GM12878 (cell line): Measurements from ENCODE around the gene TUBGCP2. TPM values are rescaled to one million over a fixed set of nuclear protein-coding genes. Genes with fewer than 3 reads are reported as not detected.

Experiments
- ATAC-seq: fragments of 200-7000 bp; cut with Tn5 transposase; 3 replicates; pipeline ENCODE4 v1.9.1; 2020; ENCODE audit warnings: mild to moderate bottlenecking, moderate library complexity
- BruUV-seq: library from RNA; stranded (reverse); fragments of 400-500 nt; replicated peaks from 2 replicates; lab custom pipeline; 2021; lab: Mats Ljungman, UMichigan
- CTCF ChIA-PET: fragments of 300-600 bp; sonication (Branson Sonifier 250); formaldehyde crosslinking; extraction: SDS; loops from one replicate; lab custom pipeline; 2021; ENCODE audit warnings: inconsistent platforms; lab: Yijun Ruan, JAX
- POLR2A ChIA-PET: fragments of 350-600 bp; formaldehyde crosslinking; extraction: SDS; loops from one replicate; lab custom pipeline; 2021; ENCODE audit warnings: inconsistent platforms; lab: Charles Lee
- RAD21 ChIA-PET: fragments of 300-600 bp; sonication (Branson Sonifier 250); formaldehyde crosslinking; loops from one replicate; lab custom pipeline; 2023; ENCODE audit warnings: antibody characterized with exemption; ENCODE audit not compliant: unreplicated experiment; lab: Charles Lee
- SMC1A ChIA-PET: fragments of 300-600 bp; sonication (Branson Sonifier 250); formaldehyde crosslinking; loops from one replicate; lab custom pipeline; 2023; ENCODE audit not compliant: unreplicated experiment, uncharacterized antibody; lab: Charles Lee
- DNase-seq: peaks from one replicate; pipeline ENCODE4 v3.0.0-alpha.2; 2011; ENCODE audit warnings: low read depth, low spot score
- FAIRE-seq: peaks from 3 replicates; lab custom pipeline; 2011; peaks lifted over from hg19 to GRCh38; lab: Jason Lieb, UNC
- H2AFZ ChIP-seq: 2 replicates; pipeline ENCODE4 v1.6.0; 2011; ENCODE audit warnings: low read depth, low read length, control low read depth; ENCODE audit not compliant: control insufficient read depth
- H3K27ac ChIP-seq: 2 replicates; pipeline ENCODE4 v1.5.1; 2011; ENCODE audit warnings: control low read depth; ENCODE audit not compliant: control insufficient read depth, insufficient read depth
- H3K27me3 ChIP-seq, 2 experiments: replicated peaks in 1 of 2; 2 replicates each; pipeline versions ENCODE4 v1.6.0 to v1.6.1; 2011; ENCODE audit warnings: low read length in 1 of 2; ENCODE audit not compliant: control insufficient read depth in 2 of 2, insufficient read depth in 2 of 2
- H3K36me3 ChIP-seq, 2 experiments: 2 replicates each; pipeline ENCODE4 v1.5.1; 2011; ENCODE audit warnings: low read length in 1 of 2; ENCODE audit not compliant: control insufficient read depth in 2 of 2, insufficient read depth in 2 of 2
- H3K4me1 ChIP-seq: 2 replicates; pipeline ENCODE4 v1.6.1; 2011; ENCODE audit warnings: mild to moderate bottlenecking, low read length, moderate library complexity, mixed read lengths; ENCODE audit not compliant: control insufficient read depth, insufficient read depth
- H3K4me2 ChIP-seq: 2 replicates; pipeline ENCODE4 v1.6.0; 2011; ENCODE audit warnings: control low read depth; ENCODE audit not compliant: control insufficient read depth, insufficient read depth
- H3K4me3 ChIP-seq: fragments of 200-600 bp; sonication (generic); 2 replicates; pipeline ENCODE4 v1.5.1; 2016
- H3K79me2 ChIP-seq: 2 replicates; pipeline ENCODE4 v1.6.0; 2011; ENCODE audit warnings: low read length; ENCODE audit not compliant: control insufficient read depth, insufficient read depth
- H3K9ac ChIP-seq: 2 replicates; pipeline ENCODE4 v1.8.0; 2011; ENCODE audit warnings: low read length, control low read depth, mixed read lengths; ENCODE audit not compliant: control insufficient read depth, insufficient read depth
- H3K9me3 ChIP-seq: replicated peaks from 3 replicates; pipeline ENCODE4 v1.5.1; 2011; ENCODE audit warnings: mild to moderate bottlenecking, low read length; ENCODE audit not compliant: control insufficient read depth, insufficient read depth
- H4K20me1 ChIP-seq: 2 replicates; pipeline ENCODE4 v1.6.0; 2011; ENCODE audit not compliant: control insufficient read depth, insufficient read depth
- GABPA ChIP-seq: IDR thresholded peaks from 2 replicates; pipeline ENCODE4 v1.6.1; 2014; ENCODE audit warnings: antibody characterized with exemption, low read depth, mild to moderate bottlenecking, inconsistent platforms
- IKZF1 ChIP-seq: fragments of 450-650 bp; conservative IDR thresholded peaks from 2 replicates; pipeline ENCODE4 v1.6.1; 2017; ENCODE audit warnings: antibody characterized with exemption, mild to moderate bottlenecking
- KAT2A ChIP-seq: conservative IDR thresholded peaks from 2 replicates; pipeline ENCODE4 v1.6.1; 2011; ENCODE audit warnings: low read depth, low read length; ENCODE audit not compliant: control insufficient read depth
- MXI1 ChIP-seq: fragments of 150-350 bp; IDR thresholded peaks from 2 replicates; pipeline ENCODE4 v1.6.1; 2011; ENCODE audit warnings: low read depth, mild to moderate bottlenecking, inconsistent platforms, low read length, improper control_type of control experiment
- NFYB ChIP-seq: IDR thresholded peaks from 2 replicates; pipeline ENCODE4 v1.6.1; 2011; ENCODE audit warnings: low read depth, mild to moderate bottlenecking, low read length, improper control_type of control experiment, moderate library complexity; ENCODE audit not compliant: insufficient read depth
- NR2F1 ChIP-seq: fragments of 450-650 bp; conservative IDR thresholded peaks from 2 replicates; pipeline ENCODE4 v1.6.1; 2017; ENCODE audit warnings: mild to moderate bottlenecking
- TCF3 ChIP-seq: IDR thresholded peaks from 2 replicates; pipeline ENCODE4 v1.6.1; 2012; ENCODE audit warnings: low read depth, mild to moderate bottlenecking, low read length, borderline replicate concordance; ENCODE audit not compliant: insufficient read depth
- TCF7 ChIP-seq: IDR thresholded peaks from 2 replicates; pipeline ENCODE4 v1.6.1; 2014; ENCODE audit warnings: antibody characterized with exemption, borderline replicate concordance
- WGBS: methylation state at CpG from one replicate; pipeline ENCODE4 v1.1.6; 2016; ENCODE audit warnings: low lambda C conversion rate; ENCODE audit not compliant: insufficient replicate concordance, insufficient coverage; ENCODE audit errors: missing lambda C conversion rate; 5-methylcytosine and 5-hydroxymethylcytosine counted together
- in situ Hi-C: fragments of 300-500 bp; cut with MboI; formaldehyde crosslinking; loops from 9 replicates; pipeline ENCODE4 v1.14.3; 2018; ENCODE audit warnings: mixed read lengths
- intact Hi-C: fragments of 100-400 bp; cut with micrococcal nuclease; formaldehyde crosslinking; loops from one replicate; pipeline ENCODE4 v1.14.2; 2022; ENCODE audit not compliant: unreplicated experiment
- polyA plus RNA-seq, 11 experiments: library from polyadenylated mRNA; depleted of rRNA in 4 of 11; unstranded in 6 of 11; stranded (reverse) in 5 of 11; fragments of >200 nt; fragmentation: Nextera tagmentation in 4 of 11; fragmentation: Illumina TruSeq in 1 of 11; extraction: Ambion mirVana in 4 of 11; extraction: Trizol in 1 of 11; gene quantifications; 1 replicate in 1 of 11; 2 replicates in 10 of 11; pipeline versions ENCODE4 v1.2.1 to v1.2.3, GENCODE V29; 2011 to 2016; ENCODE audit warnings: inconsistent platforms in 2 of 11, missing spikeins in 2 of 11, low read depth in 1 of 11
- total RNA-seq, 4 experiments: library from RNA; depleted of rRNA in 3 of 4; stranded (reverse); fragments of >200 nt in 3 of 4; fragmentation: Illumina TruSeq in 1 of 4; extraction: Trizol in 1 of 4; gene quantifications; 2 replicates each; pipeline versions ENCODE4 v1.2.1 to v1.2.3, GENCODE V29; 2013 to 2021
- TF ChIP-seq, protein P1 (sequence below): fragments of 450-650 bp; conservative IDR thresholded peaks from 2 replicates; pipeline ENCODE4 v1.6.1; 2017; ENCODE audit warnings: mild to moderate bottlenecking, moderate library complexity
- TF ChIP-seq, protein P2 (sequence below): fragments of 450-650 bp; formaldehyde crosslinking; IDR thresholded peaks from 2 replicates; pipeline ENCODE4 v1.4.0; 2020; ENCODE audit warnings: mild to moderate bottlenecking, moderate library complexity

The TUBGCP2 gene
- total and polyA plus RNA-seq, 10 of the 15 experiments (the other 5 are each of a cell fraction or from before 2014, with no cell fraction given): 4.8 to 47.1 (median 34.7) TPM

DNA sequence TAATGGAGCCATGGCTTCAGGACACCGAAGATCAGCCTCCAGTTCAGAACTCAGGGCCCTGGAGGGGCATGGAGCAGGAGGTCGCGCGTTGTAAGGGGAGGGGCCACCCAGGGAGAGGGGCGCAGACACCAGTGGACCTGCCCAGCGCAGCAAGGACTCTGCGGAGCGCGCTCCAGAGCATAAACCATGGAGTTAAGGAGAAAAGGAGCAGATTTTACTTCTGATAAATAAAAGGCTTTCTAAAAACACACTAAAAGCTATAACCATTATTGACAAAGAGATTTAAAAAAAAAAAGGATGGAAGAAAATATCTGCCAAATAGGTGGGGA, 17.5 kb upstream of the TUBGCP2 start:
- TF ChIP-seq NFYB (no peak), TCF7 (no peak), TCF3 (no peak), NR2F1 (no peak), IKZF1 (no peak), GABPA (no peak), MXI1 (no peak), KAT2A (no peak)
- TF ChIP-seq, protein P1, sequence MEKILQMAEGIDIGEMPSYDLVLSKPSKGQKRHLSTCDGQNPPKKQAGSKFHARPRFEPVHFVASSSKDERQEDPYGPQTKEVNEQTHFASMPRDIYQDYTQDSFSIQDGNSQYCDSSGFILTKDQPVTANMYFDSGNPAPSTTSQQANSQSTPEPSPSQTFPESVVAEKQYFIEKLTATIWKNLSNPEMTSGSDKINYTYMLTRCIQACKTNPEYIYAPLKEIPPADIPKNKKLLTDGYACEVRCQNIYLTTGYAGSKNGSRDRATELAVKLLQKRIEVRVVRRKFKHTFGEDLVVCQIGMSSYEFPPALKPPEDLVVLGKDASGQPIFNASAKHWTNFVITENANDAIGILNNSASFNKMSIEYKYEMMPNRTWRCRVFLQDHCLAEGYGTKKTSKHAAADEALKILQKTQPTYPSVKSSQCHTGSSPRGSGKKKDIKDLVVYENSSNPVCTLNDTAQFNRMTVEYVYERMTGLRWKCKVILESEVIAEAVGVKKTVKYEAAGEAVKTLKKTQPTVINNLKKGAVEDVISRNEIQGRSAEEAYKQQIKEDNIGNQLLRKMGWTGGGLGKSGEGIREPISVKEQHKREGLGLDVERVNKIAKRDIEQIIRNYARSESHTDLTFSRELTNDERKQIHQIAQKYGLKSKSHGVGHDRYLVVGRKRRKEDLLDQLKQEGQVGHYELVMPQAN: no peak
- TF ChIP-seq, protein P2, sequence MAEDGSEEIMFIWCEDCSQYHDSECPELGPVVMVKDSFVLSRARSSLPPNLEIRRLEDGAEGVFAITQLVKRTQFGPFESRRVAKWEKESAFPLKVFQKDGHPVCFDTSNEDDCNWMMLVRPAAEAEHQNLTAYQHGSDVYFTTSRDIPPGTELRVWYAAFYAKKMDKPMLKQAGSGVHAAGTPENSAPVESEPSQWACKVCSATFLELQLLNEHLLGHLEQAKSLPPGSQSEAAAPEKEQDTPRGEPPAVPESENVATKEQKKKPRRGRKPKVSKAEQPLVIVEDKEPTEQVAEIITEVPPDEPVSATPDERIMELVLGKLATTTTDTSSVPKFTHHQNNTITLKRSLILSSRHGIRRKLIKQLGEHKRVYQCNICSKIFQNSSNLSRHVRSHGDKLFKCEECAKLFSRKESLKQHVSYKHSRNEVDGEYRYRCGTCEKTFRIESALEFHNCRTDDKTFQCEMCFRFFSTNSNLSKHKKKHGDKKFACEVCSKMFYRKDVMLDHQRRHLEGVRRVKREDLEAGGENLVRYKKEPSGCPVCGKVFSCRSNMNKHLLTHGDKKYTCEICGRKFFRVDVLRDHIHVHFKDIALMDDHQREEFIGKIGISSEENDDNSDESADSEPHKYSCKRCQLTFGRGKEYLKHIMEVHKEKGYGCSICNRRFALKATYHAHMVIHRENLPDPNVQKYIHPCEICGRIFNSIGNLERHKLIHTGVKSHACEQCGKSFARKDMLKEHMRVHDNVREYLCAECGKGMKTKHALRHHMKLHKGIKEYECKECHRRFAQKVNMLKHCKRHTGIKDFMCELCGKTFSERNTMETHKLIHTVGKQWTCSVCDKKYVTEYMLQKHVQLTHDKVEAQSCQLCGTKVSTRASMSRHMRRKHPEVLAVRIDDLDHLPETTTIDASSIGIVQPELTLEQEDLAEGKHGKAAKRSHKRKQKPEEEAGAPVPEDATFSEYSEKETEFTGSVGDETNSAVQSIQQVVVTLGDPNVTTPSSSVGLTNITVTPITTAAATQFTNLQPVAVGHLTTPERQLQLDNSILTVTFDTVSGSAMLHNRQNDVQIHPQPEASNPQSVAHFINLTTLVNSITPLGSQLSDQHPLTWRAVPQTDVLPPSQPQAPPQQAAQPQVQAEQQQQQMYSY (CRISPR knock-in tag): no peak

More for the DNA sequence above, 17.5 kb upstream of the TUBGCP2 start:
- Histone ChIP-seq H3K36me3 (no peaks in the 10 kb centered on the region), H3K79me2 (no peaks in the 10 kb centered on the region), H4K20me1 (no peaks in the 10 kb centered on the region), H3K4me3 (no peak overlapping the region), H3K27me3 (peaks cover 4 to 5% of the 10 kb centered on the region in 2 experiments), H3K4me2 (no peak overlapping the region), H3K9me3 (no peaks in the 10 kb centered on the region), H3K27ac (no peak overlapping the region), H3K9ac (no peak overlapping the region), H3K4me1 (no peaks in the 10 kb centered on the region), H2AFZ (no peak overlapping the region)
- no peak for DNase-seq
- SMC1A ChIA-PET: no interaction called here
- FAIRE-seq: no peak
- intact Hi-C loops (loop anchor here (5.0 kb wide), 1 partner anchor 66 kb away; the partner anchor contains the start of gene MTG1), in situ Hi-C loops (loop anchor here (5.0 kb wide), 1 partner anchor 171 kb away; no protein-coding TSS in a partner anchor)
- POLR2A ChIA-PET: no interaction called here
- RAD21 ChIA-PET: no interaction called here
- 56% methylated on average over 9 of the region's 9 CpGs for WGBS
- BruUV-seq: no TSS peak
- CTCF ChIA-PET: no interaction called here
- ATAC-seq: no peak
